Dermis lymphatic vessel endothelial cell (primary cell): Measurements from ENCODE around the gene ZNF800. TPM values are rescaled to one million over a fixed set of nuclear protein-coding genes. Genes with fewer than 3 reads are reported as not detected.

Source experiments
- total RNA-seq: library from RNA; depleted of rRNA; stranded (reverse); fragments of >200 nt; gene quantifications from 2 replicates; pipeline ENCODE4 v1.2.1, GENCODE V29; 2014

The ZNF800 gene, protein sequence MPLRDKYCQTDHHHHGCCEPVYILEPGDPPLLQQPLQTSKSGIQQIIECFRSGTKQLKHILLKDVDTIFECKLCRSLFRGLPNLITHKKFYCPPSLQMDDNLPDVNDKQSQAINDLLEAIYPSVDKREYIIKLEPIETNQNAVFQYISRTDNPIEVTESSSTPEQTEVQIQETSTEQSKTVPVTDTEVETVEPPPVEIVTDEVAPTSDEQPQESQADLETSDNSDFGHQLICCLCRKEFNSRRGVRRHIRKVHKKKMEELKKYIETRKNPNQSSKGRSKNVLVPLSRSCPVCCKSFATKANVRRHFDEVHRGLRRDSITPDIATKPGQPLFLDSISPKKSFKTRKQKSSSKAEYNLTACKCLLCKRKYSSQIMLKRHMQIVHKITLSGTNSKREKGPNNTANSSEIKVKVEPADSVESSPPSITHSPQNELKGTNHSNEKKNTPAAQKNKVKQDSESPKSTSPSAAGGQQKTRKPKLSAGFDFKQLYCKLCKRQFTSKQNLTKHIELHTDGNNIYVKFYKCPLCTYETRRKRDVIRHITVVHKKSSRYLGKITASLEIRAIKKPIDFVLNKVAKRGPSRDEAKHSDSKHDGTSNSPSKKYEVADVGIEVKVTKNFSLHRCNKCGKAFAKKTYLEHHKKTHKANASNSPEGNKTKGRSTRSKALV
- total RNA-seq = 9.5 and 13.1 TPM in 2 replicates

GRCh38 chr7:127392566-127393367 lies at the start of gene ZNF800:
Gene ZNF800, minus strand, starts transcription at chr7:127392708. Its CDS starts 1,151 bp downstream, at chr7:127391557.

Other genes with a start within 250 kb of the ZNF800 start
- 0.09 TPM in 1 of 2 replicates, not detected in the other for gene GRM8, start 139.8 kb downstream of the ZNF800 start, total RNA-seq
- gene GCC1, start 192.9 kb upstream of the ZNF800 start, total RNA-seq = 18.6 and 22.4 TPM in 2 replicates
- gene ARF5, start 195.7 kb upstream of the ZNF800 start, total RNA-seq = 174 and 179 TPM in 2 replicates
- gene FSCN3, start 201.0 kb upstream of the ZNF800 start, total RNA-seq = 1.4 TPM in 2 replicates
- gene PAX4, start 225.4 kb upstream of the ZNF800 start, total RNA-seq = not detected in 2 replicates